Liver (tissue), 3 donors: ENCODE results near the gene SCARF1.

Source experiments
- EGR1 ChIP-seq, 2 donors: IDR thresholded peaks; 2 replicates each; pipeline ENCODE4 v1.6.1; 2016 to 2018; ENCODE audit warnings: antibody characterized with exemption in 2 of 2, low read depth in 2 of 2
- FOXA1 ChIP-seq: IDR thresholded peaks from 2 replicates; pipeline ENCODE4 v1.6.1; 2016; ENCODE audit warnings: antibody characterized with exemption
- JUND ChIP-seq, 2 donors: IDR thresholded peaks; 2 replicates each; pipeline ENCODE4 v1.6.1; 2016; ENCODE audit warnings: antibody characterized with exemption in 2 of 2
- MAX ChIP-seq: IDR thresholded peaks from 2 replicates; pipeline ENCODE4 v1.6.1; 2016; ENCODE audit warnings: antibody characterized with exemption
- RAD21 ChIP-seq, 2 donors: IDR thresholded peaks; 2 replicates each; pipeline ENCODE4 v1.6.1; 2016; ENCODE audit warnings: antibody characterized with exemption in 2 of 2, mild to moderate bottlenecking in 2 of 2
- RXRA ChIP-seq, 2 donors: IDR thresholded peaks; 2 replicates each; pipeline ENCODE4 v1.6.1; 2017 to 2018; ENCODE audit warnings: antibody characterized with exemption in 2 of 2, mild to moderate bottlenecking in 1 of 2
- TF ChIP-seq, protein P1 (sequence below): fragments of 150-350 bp; IDR thresholded peaks from 2 replicates; pipeline ENCODE4 v1.5.1; 2017; ENCODE audit warnings: improper control_type of control experiment, low read depth, low read length; ENCODE audit not compliant: missing input control
- TF ChIP-seq, protein P2 (sequence below): IDR thresholded peaks from 2 replicates; pipeline ENCODE4 v1.6.1; 2016; ENCODE audit warnings: antibody characterized with exemption, mild to moderate bottlenecking
- donor health status: healthy.
- donor health status: healthy.

- TF ChIP-seq, protein P1, sequence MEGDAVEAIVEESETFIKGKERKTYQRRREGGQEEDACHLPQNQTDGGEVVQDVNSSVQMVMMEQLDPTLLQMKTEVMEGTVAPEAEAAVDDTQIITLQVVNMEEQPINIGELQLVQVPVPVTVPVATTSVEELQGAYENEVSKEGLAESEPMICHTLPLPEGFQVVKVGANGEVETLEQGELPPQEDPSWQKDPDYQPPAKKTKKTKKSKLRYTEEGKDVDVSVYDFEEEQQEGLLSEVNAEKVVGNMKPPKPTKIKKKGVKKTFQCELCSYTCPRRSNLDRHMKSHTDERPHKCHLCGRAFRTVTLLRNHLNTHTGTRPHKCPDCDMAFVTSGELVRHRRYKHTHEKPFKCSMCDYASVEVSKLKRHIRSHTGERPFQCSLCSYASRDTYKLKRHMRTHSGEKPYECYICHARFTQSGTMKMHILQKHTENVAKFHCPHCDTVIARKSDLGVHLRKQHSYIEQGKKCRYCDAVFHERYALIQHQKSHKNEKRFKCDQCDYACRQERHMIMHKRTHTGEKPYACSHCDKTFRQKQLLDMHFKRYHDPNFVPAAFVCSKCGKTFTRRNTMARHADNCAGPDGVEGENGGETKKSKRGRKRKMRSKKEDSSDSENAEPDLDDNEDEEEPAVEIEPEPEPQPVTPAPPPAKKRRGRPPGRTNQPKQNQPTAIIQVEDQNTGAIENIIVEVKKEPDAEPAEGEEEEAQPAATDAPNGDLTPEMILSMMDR: no peak
- TF ChIP-seq, protein P2, sequence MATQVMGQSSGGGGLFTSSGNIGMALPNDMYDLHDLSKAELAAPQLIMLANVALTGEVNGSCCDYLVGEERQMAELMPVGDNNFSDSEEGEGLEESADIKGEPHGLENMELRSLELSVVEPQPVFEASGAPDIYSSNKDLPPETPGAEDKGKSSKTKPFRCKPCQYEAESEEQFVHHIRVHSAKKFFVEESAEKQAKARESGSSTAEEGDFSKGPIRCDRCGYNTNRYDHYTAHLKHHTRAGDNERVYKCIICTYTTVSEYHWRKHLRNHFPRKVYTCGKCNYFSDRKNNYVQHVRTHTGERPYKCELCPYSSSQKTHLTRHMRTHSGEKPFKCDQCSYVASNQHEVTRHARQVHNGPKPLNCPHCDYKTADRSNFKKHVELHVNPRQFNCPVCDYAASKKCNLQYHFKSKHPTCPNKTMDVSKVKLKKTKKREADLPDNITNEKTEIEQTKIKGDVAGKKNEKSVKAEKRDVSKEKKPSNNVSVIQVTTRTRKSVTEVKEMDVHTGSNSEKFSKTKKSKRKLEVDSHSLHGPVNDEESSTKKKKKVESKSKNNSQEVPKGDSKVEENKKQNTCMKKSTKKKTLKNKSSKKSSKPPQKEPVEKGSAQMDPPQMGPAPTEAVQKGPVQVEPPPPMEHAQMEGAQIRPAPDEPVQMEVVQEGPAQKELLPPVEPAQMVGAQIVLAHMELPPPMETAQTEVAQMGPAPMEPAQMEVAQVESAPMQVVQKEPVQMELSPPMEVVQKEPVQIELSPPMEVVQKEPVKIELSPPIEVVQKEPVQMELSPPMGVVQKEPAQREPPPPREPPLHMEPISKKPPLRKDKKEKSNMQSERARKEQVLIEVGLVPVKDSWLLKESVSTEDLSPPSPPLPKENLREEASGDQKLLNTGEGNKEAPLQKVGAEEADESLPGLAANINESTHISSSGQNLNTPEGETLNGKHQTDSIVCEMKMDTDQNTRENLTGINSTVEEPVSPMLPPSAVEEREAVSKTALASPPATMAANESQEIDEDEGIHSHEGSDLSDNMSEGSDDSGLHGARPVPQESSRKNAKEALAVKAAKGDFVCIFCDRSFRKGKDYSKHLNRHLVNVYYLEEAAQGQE: no peak
- TF ChIP-seq JUND (IDR thresholded peaks at IDR 0.05) (no peak), EGR1 (IDR thresholded peaks at IDR 0.05; ENCODE audit: low read depth in 2 of 2) (no peak), FOXA1 (no peak), MAX (no peak), RAD21 (IDR thresholded peaks at IDR 0.05) (no peak), RXRA (IDR thresholded peaks at IDR 0.05) (no peak)
Observed at GRCh38 chr17:1636732-1637285, 8.7 kb downstream of the SCARF1 start.
